CD4-positive, alpha-beta T cell (primary cell): ENCODE measurements around the gene IQCE. TPM values are rescaled to one million over a fixed set of nuclear protein-coding genes. Genes with fewer than 3 reads are reported as not detected.

Source experiments
- ATAC-seq: fragments of 200-7000 bp; cut with Tn5 transposase; one replicate; pipeline ENCODE4 v1.10.0; 2022; ENCODE audit warnings: mild to moderate bottlenecking; ENCODE audit not compliant: poor library complexity
- CTCF ChIA-PET: fragments of 350-600 bp; sonication (Branson Sonifier 250); formaldehyde crosslinking; loops from one replicate; lab custom pipeline; 2021; ENCODE audit warnings: antibody characterized with exemption, inconsistent platforms; lab: Charles Lee
- POLR2A ChIA-PET: fragments of 350-600 bp; sonication (Branson Sonifier 250); formaldehyde crosslinking; loops from one replicate; lab custom pipeline; 2021; ENCODE audit warnings: antibody characterized with exemption, inconsistent platforms; lab: Charles Lee
- DNase-seq, 14 experiments: peaks; one replicate each; pipeline ENCODE4 v3.0.0-alpha.2; 2013 to 2020; ENCODE audit warnings: mixed read lengths in 2 of 14
- H3K27ac ChIP-seq, 2 donors: one replicate each; pipeline versions ENCODE4 v1.5.1 to v1.7.0; 2013; ENCODE audit warnings: low read length in 2 of 2, low read depth in 1 of 2, mild to moderate bottlenecking in 1 of 2
- H3K27me3 ChIP-seq, 2 experiments: 1 replicate in 1 of 2; 2 replicates in 1 of 2; pipeline versions ENCODE4 v1.6.1 to v1.7.0; 2013; ENCODE audit warnings: low read length in 2 of 2, control low read depth in 1 of 2, mild to moderate bottlenecking in 1 of 2, moderate library complexity in 1 of 2; ENCODE audit not compliant: insufficient read depth in 2 of 2, control insufficient read depth in 1 of 2
- H3K36me3 ChIP-seq: one replicate; pipeline ENCODE4 v1.6.1; 2013; ENCODE audit warnings: low read length, control low read depth; ENCODE audit not compliant: insufficient read depth
- H3K4me1 ChIP-seq: one replicate; pipeline ENCODE4 v1.6.1; 2013; ENCODE audit warnings: low read length, control low read depth; ENCODE audit not compliant: insufficient read depth
- H3K4me3 ChIP-seq: one replicate; pipeline ENCODE4 v1.5.1; 2013; ENCODE audit warnings: mild to moderate bottlenecking, low read length, moderate library complexity
- H3K9me3 ChIP-seq, 2 experiments: 1 replicate in 1 of 2; 2 replicates in 1 of 2; pipeline versions ENCODE4 v1.6.1 to v1.7.0; 2013; ENCODE audit warnings: low read length in 2 of 2, mild to moderate bottlenecking in 2 of 2, control low read depth in 1 of 2, moderate library complexity in 1 of 2; ENCODE audit not compliant: control insufficient read depth in 1 of 2, insufficient read depth in 1 of 2
- H3K27ac Mint-ChIP-seq: one replicate; pipeline ENCODE4 v1.8.0; 2020; ENCODE audit warnings: mixed read lengths
- H3K27me3 Mint-ChIP-seq: one replicate; pipeline ENCODE4 v1.8.0; 2021; ENCODE audit warnings: mixed read lengths
- H3K36me3 Mint-ChIP-seq: one replicate; pipeline ENCODE4 v1.8.0; 2021; ENCODE audit warnings: low read depth, mixed read lengths
- H3K4me1 Mint-ChIP-seq: one replicate; pipeline ENCODE4 v1.8.0; 2021; ENCODE audit warnings: low read depth, mixed read lengths
- H3K4me3 Mint-ChIP-seq: one replicate; pipeline ENCODE4 v1.8.0; 2020; ENCODE audit warnings: mild to moderate bottlenecking, mixed read lengths
- H3K9me3 Mint-ChIP-seq: one replicate; pipeline ENCODE4 v1.8.0; 2020; ENCODE audit warnings: mixed read lengths
- intact Hi-C, 2 experiments: fragments of 100-400 bp; cut with DNase I in 1 of 2; cut with micrococcal nuclease in 1 of 2; formaldehyde crosslinking; loops; one replicate each; pipeline versions ENCODE4 v1.15.1 to v1.9.0; 2023 to 2025; cut with DNase I, micrococcal nuclease
- total RNA-seq, 174 experiments: library from RNA in 2 of 174; stranded (reverse) in 2 of 174; gene quantifications; one replicate each; pipeline ENCODE4 v1.2.3 and lab custom pipeline; 2021 to 2026
- TF ChIP-seq, protein P1 (sequence below): fragments of 200-600 bp; IDR thresholded peaks from one replicate; pipeline ENCODE4 v1.8.0; 2022; ENCODE audit warnings: antibody characterized with exemption, mild to moderate bottlenecking

IQCE gene
- total RNA-seq, 2 experiments from 2014 or later: 4.3 to 5.6 TPM

DNA sequence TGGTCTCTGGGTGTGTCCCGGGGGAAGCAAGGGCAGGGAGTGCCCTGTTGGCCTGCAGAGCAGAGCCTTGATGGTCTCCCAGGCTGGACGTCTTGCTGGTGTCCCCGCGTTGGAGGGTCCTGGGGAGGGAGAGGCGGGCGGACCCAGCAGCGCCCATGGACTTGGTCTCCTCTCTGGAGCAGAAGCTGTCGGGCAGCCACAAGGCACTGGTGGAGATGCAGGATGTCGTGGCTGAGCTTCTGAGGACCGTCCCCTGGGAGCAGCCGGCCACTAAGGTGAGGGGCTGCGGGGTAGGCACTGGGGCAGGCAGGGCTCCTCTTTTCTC lies 93.9 kb downstream of the IQCE start:
- intact Hi-C loops: no loop called here
- H3K27ac Mint-ChIP-seq: no peak overlapping the region
- ChIA-PET POLR2A (no interaction called here), CTCF (no interaction called here)
- Histone ChIP-seq H3K4me1 (no peaks in the 10 kb centered on the region), H3K9me3 (no peaks in the 10 kb centered on the region), H3K36me3 (no peaks in the 10 kb centered on the region), H3K27ac (no peak overlapping the region), H3K27me3 (no peaks in the 10 kb centered on the region), H3K4me3 (no peak overlapping the region)
- no peaks in the 10 kb centered on the region for H3K27me3 Mint-ChIP-seq
- no peak overlapping the region for H3K4me3 Mint-ChIP-seq
- DNase-seq (no peak), ATAC-seq (no peak)
- no peaks in the 10 kb centered on the region for H3K4me1 Mint-ChIP-seq
- H3K36me3 Mint-ChIP-seq: peaks cover 6% of the 10 kb centered on the region
- TF ChIP-seq, protein P1, sequence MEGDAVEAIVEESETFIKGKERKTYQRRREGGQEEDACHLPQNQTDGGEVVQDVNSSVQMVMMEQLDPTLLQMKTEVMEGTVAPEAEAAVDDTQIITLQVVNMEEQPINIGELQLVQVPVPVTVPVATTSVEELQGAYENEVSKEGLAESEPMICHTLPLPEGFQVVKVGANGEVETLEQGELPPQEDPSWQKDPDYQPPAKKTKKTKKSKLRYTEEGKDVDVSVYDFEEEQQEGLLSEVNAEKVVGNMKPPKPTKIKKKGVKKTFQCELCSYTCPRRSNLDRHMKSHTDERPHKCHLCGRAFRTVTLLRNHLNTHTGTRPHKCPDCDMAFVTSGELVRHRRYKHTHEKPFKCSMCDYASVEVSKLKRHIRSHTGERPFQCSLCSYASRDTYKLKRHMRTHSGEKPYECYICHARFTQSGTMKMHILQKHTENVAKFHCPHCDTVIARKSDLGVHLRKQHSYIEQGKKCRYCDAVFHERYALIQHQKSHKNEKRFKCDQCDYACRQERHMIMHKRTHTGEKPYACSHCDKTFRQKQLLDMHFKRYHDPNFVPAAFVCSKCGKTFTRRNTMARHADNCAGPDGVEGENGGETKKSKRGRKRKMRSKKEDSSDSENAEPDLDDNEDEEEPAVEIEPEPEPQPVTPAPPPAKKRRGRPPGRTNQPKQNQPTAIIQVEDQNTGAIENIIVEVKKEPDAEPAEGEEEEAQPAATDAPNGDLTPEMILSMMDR: no peak
- H3K9me3 Mint-ChIP-seq: no peaks in the 10 kb centered on the region

DNA sequence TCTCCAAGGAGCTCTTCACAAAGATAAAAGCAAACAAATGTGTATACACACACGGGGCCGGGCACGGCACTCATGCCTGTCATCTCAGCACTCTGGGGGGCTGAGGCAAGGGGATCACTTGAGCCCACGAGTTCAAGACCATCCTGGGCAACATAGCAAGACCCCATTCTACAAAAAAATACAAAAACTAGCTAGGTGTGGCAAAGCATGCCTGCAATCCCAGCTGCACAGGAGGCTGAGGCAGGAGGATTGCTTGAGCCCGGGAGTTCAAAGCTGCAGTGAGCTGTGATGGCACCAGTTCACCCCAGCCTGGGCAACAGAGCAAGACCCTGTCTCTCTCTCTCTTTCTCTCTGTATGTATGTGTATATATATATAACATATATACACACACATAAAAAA lies 95.3 kb downstream of the IQCE start:
- Mint-ChIP-seq H3K27ac (no peak overlapping the region), H3K4me1 (no peaks in the 10 kb centered on the region), H3K36me3 (peaks cover 6% of the 10 kb centered on the region), H3K27me3 (no peaks in the 10 kb centered on the region), H3K9me3 (no peaks in the 10 kb centered on the region), H3K4me3 (no peak overlapping the region)
- no peaks in the 10 kb centered on the region for H3K9me3 ChIP-seq
- intact Hi-C loops: no loop called here
- no peak overlapping the region for H3K4me3 ChIP-seq
- no peaks in the 10 kb centered on the region for H3K27me3 ChIP-seq
- no peaks in the 10 kb centered on the region for H3K36me3 ChIP-seq
- DNase-seq (no peak), ATAC-seq (no peak)
- no peak overlapping the region for H3K27ac ChIP-seq
- H3K4me1 ChIP-seq: no peaks in the 10 kb centered on the region
- ChIA-PET CTCF (no interaction called here), POLR2A (no interaction called here)
- TF ChIP-seq, protein P1: no peak

DNA sequence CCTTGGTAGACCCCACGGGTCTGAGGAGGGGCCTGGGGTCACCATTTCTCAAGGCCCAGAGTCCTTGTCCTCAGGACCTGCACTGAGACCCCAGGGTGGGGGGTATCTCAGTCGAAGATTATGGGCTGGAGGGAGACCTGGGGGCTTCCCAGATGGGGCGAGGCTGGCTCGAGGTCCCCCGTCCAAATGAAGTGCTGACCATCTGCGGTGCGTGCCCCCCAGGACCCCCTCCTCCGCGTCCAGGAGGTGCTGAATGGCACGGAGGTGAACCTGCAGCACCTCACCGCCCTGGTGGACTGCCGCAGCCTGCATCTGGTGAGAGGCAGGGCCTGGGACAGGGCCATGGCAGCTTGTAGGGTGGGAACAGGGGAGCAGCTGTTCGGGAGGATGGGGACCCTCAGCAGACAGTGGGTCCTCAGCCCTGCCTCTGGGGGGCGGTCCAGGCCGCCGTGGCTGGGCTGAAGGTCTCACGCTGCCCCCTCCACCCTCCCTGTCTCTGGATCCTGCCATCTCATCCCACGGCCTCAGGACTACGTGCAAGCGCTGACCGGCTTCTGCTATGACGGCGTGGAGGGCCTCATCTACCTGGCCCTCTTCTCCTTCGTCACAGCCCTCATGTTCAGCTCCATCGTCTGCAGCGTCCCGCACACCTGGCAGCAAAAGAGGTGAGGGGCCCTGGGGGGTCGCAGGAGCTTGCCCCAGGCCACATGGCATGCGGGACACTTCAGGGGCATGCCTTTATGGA lies 97.3 kb downstream of the IQCE start:
- ChIA-PET POLR2A (no interaction called here), CTCF (interaction anchor here (0.9 kb wide), 1 partner anchor 15 kb away, joined by 4 read pairs; no protein-coding TSS in a partner anchor)
- no peak overlapping the region for H3K27ac ChIP-seq
- H3K4me3 ChIP-seq: no peak overlapping the region
- Mint-ChIP-seq H3K4me1 (no peaks in the 10 kb centered on the region), H3K27me3 (no peaks in the 10 kb centered on the region), H3K9me3 (no peaks in the 10 kb centered on the region), H3K27ac (no peak overlapping the region), H3K36me3 (peaks cover 6% of the 10 kb centered on the region), H3K4me3 (no peak overlapping the region)
- no peaks in the 10 kb centered on the region for H3K9me3 ChIP-seq
- intact Hi-C loops: loop anchor here in 1 of 2 experiments (5.0 kb wide), 1 partner anchor 44 kb away; no protein-coding TSS in a partner anchor
- ATAC-seq (no peak), DNase-seq (peak in 1 of 14 experiments; percentile 6)
- no peaks in the 10 kb centered on the region for H3K36me3 ChIP-seq
- no peaks in the 10 kb centered on the region for H3K27me3 ChIP-seq
- TF ChIP-seq, protein P1: no peak
- H3K4me1 ChIP-seq: no peaks in the 10 kb centered on the region
